ENCODE data around the gene EEF2K. TPM values are rescaled to one million over a fixed set of nuclear protein-coding genes. Genes with fewer than 3 reads are reported as not detected.

Gene EEF2K
- total RNA-seq, 1 experiment from 2014 or later, result 9.1 TPM

DNA sequence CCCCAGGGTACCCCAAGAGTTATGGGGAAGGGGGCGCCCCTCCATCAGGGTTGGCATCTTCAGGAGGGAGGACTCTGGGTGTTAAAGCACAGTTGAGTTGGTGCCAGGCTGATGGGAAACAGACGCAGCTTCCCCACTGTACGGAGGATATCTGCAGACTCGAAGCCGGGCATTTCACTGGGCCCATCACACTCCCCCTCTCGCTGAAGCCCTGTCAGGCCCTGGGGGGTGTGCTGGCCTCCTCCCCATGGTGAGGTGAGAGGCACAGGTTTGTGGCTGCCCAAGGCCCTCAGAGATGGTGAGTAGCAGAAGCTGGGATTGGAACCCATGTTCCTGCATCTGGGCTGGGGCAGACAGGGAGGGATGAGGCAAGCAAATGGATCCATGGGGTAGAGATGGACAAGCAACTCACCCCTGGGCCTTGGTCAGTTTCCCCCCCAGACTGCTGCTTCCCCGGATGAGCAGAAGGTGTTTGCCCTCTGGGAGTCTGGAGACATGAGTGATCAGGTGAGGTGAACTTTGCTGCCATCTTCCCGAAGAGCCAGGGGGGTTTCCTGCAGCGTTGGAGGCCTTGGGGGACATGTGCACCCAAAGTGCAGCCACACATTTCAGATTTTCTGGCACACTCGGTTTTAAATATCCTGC lies 122.1 kb downstream of the EEF2K start:
- DNase-seq, result no peak
- CTCF ChIA-PET, result no interaction called here
- intact Hi-C loops (cut with micrococcal nuclease), result loop anchor here (10.0 kb wide), 1 partner anchor 47 kb away; the partner anchor contains the start of gene CDR2

DNA sequence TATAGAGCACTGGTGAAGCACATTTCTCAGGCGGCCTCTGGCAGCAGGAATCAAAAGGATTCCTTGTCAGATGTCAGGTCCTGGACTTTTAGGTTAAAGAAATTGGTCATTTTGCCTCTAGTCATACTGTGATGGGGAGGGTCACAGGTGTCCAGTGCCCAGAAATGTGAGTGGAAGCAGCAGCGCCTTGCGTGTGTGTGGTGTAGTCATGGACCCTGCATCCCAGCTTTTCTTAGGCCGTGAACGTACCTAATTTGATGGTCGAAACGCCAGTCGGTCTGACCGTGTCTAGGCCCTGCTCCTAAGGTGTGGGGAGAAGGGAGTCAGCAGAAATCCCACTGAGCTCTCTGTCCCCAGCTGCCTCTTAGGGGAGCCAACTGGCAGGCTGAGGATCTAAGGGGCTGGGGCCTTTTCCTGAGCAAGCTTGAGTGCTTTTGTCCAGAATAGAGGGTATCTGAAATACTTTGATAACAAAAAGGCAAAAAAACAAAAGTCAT lies 123.2 kb downstream of the EEF2K start:
- ATAC-seq (no peak), DNase-seq (no peak)
- intact Hi-C loops (cut with micrococcal nuclease), result loop anchor here (10.0 kb wide), 1 partner anchor 46 kb away; the partner anchor contains the start of gene CDR2
- peaks cover 18% of the 10 kb centered on the region for H3K36me3 ChIP-seq (ENCODE audit: low read depth, low read length)
- no peaks in the 10 kb centered on the region for H3K9me3 ChIP-seq (ENCODE audit: low read length)
- H3K4me3 ChIP-seq (ENCODE audit: low read length), result no peak overlapping the region
- POLR2A ChIA-PET (ENCODE audit: unreplicated experiment), result no interaction called here
- no peaks in the 10 kb centered on the region for H3F3A ChIP-seq (ENCODE audit: low read length, unreplicated experiment)
- BruUV-seq (replicated peaks), result no TSS peak
- no peaks in the 10 kb centered on the region for H3K27me3 ChIP-seq (ENCODE audit: low read length)
- H3K9me2 ChIP-seq (replicated peaks; ENCODE audit: low read length), result no peaks in the 10 kb centered on the region
- no peaks in the 10 kb centered on the region for H3K4me1 ChIP-seq (ENCODE audit: insufficient read depth, low read length)
- H2AFZ ChIP-seq (ENCODE audit: low read length), result no peak overlapping the region
- CTCF ChIA-PET, result no interaction called here
- H3K79me2 ChIP-seq (ENCODE audit: low read length), result no peaks in the 10 kb centered on the region
- no peaks in the 10 kb centered on the region for H4K20me1 ChIP-seq (ENCODE audit: low read length)
- no peak overlapping the region for H3K9ac ChIP-seq (ENCODE audit: low read length)
- TF ChIP-seq EZH2phosphoT487 (IDR thresholded peaks at IDR 0.05; ENCODE audit: borderline replicate concordance, low read length) (no peak), EZH2 (IDR thresholded peaks at IDR 0.05; ENCODE audit: low read length, unreplicated experiment) (no peak)
- TF ChIP-seq, protein P1, sequence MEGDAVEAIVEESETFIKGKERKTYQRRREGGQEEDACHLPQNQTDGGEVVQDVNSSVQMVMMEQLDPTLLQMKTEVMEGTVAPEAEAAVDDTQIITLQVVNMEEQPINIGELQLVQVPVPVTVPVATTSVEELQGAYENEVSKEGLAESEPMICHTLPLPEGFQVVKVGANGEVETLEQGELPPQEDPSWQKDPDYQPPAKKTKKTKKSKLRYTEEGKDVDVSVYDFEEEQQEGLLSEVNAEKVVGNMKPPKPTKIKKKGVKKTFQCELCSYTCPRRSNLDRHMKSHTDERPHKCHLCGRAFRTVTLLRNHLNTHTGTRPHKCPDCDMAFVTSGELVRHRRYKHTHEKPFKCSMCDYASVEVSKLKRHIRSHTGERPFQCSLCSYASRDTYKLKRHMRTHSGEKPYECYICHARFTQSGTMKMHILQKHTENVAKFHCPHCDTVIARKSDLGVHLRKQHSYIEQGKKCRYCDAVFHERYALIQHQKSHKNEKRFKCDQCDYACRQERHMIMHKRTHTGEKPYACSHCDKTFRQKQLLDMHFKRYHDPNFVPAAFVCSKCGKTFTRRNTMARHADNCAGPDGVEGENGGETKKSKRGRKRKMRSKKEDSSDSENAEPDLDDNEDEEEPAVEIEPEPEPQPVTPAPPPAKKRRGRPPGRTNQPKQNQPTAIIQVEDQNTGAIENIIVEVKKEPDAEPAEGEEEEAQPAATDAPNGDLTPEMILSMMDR (conservative IDR thresholded peaks at IDR 0.05; ENCODE audit: low read depth, low read length), result no peak
- no peak overlapping the region for H3K27ac ChIP-seq (ENCODE audit: low read length)
- H3K4me2 ChIP-seq (ENCODE audit: low read length), result no peak overlapping the region

More for the DNA sequence above, 122.1 kb downstream of the EEF2K start:
- Histone ChIP-seq H3K4me1 (ENCODE audit: insufficient read depth, low read length) (no peaks in the 10 kb centered on the region), H3K27me3 (ENCODE audit: low read length) (no peaks in the 10 kb centered on the region), H2AFZ (ENCODE audit: low read length) (no peak overlapping the region), H3K4me2 (ENCODE audit: low read length) (no peak overlapping the region), H3K27ac (ENCODE audit: low read length) (no peak overlapping the region), H3F3A (ENCODE audit: low read length, unreplicated experiment) (no peaks in the 10 kb centered on the region), H3K9me3 (ENCODE audit: low read length) (no peaks in the 10 kb centered on the region), H3K9me2 (replicated peaks; ENCODE audit: low read length) (no peaks in the 10 kb centered on the region), H3K4me3 (ENCODE audit: low read length) (no peak overlapping the region), H4K20me1 (ENCODE audit: low read length) (no peaks in the 10 kb centered on the region), H3K36me3 (ENCODE audit: low read depth, low read length) (peaks cover 10% of the 10 kb centered on the region; the same call in 1 of the 2 replicates), H3K9ac (ENCODE audit: low read length) (no peak overlapping the region), H3K79me2 (ENCODE audit: low read length) (no peaks in the 10 kb centered on the region)
- TF ChIP-seq, protein P1 (conservative IDR thresholded peaks at IDR 0.05; ENCODE audit: low read depth, low read length), result no peak
- TF ChIP-seq EZH2 (IDR thresholded peaks at IDR 0.05; ENCODE audit: low read length, unreplicated experiment) (no peak), EZH2phosphoT487 (IDR thresholded peaks at IDR 0.05; ENCODE audit: borderline replicate concordance, low read length) (no peak)
- POLR2A ChIA-PET (ENCODE audit: unreplicated experiment), result no interaction called here
- no peak for ATAC-seq
- BruUV-seq (replicated peaks), result no TSS peak

DNA sequence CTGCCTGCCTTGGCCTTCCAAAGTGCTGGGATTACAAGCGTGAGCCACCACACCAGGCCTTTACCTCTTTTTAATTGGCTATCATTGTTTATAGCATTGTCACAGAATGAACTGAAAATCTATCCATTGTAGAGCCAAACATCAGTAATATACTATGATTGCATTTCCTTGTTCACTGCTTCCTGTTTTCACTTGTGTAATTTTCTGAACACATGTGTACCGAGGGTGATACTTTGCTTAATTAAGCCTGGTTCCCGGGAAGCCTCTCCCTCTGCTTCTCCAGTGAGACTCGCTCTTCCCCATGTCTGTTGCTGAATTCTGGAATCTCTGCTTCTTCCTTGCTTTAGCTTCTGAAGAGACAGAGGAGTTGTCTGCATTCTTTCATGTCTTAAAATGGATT lies 124.2 kb downstream of the EEF2K start:
- CTCF ChIA-PET, result no interaction called here

More for the DNA sequence above, 124.2 kb downstream of the EEF2K start:
- no peaks in the 10 kb centered on the region for H3K4me1 ChIP-seq (ENCODE audit: insufficient read depth, low read length)
- no peaks in the 10 kb centered on the region for H3K9me2 ChIP-seq (replicated peaks; ENCODE audit: low read length)
- H3K79me2 ChIP-seq (ENCODE audit: low read length), result no peaks in the 10 kb centered on the region
- ATAC-seq, result no peak
- H3K36me3 ChIP-seq (ENCODE audit: low read depth, low read length), result peaks cover 28% of the 10 kb centered on the region
- H3K9ac ChIP-seq (ENCODE audit: low read length), result no peak overlapping the region
- DNase-seq, result no peak
- intact Hi-C loops (cut with micrococcal nuclease), result no loop called here
- H3K27me3 ChIP-seq (ENCODE audit: low read length), result no peaks in the 10 kb centered on the region
- no peaks in the 10 kb centered on the region for H4K20me1 ChIP-seq (ENCODE audit: low read length)
- H3K4me2 ChIP-seq (ENCODE audit: low read length), result no peak overlapping the region
- H3K4me3 ChIP-seq (ENCODE audit: low read length), result no peak overlapping the region
- TF ChIP-seq, protein P1 (conservative IDR thresholded peaks at IDR 0.05; ENCODE audit: low read depth, low read length), result no peak
- TF ChIP-seq EZH2phosphoT487 (IDR thresholded peaks at IDR 0.05; ENCODE audit: borderline replicate concordance, low read length) (no peak), EZH2 (IDR thresholded peaks at IDR 0.05; ENCODE audit: low read length, unreplicated experiment) (no peak)
- POLR2A ChIA-PET (ENCODE audit: unreplicated experiment), result no interaction called here
- no TSS peak for BruUV-seq (replicated peaks)
- no peak overlapping the region for H2AFZ ChIP-seq (ENCODE audit: low read length)
- no peaks in the 10 kb centered on the region for H3F3A ChIP-seq (ENCODE audit: low read length, unreplicated experiment)
- no peak overlapping the region for H3K27ac ChIP-seq (ENCODE audit: low read length)
- H3K9me3 ChIP-seq (ENCODE audit: low read length), result no peaks in the 10 kb centered on the region
